NCI-H2029 (cell line): ENCODE data around the gene ABL1.

ENCODE experiments used
- DNase-seq: peaks from one replicate; lab custom pipeline; 2025; lab: John Stamatoyannopoulos, UW

Gene ABL1

GRCh38 chr9:130849356-130849755, 14.3 kb downstream of the ABL1 start:
- no peak for DNase-seq

GRCh38 chr9:130852801-130853200, 17.7 kb downstream of the ABL1 start:
- no peak for DNase-seq

GRCh38 chr9:130854092-130854491, 19.0 kb downstream of the ABL1 start:
- DNase-seq = no peak

GRCh38 chr9:130854835-130855234, 19.8 kb downstream of the ABL1 start:
- DNase-seq = no peak

- DNase-seq = no peak
Observed at GRCh38 chr9:130856474-130856873, 21.4 kb downstream of the ABL1 start.

DNA sequence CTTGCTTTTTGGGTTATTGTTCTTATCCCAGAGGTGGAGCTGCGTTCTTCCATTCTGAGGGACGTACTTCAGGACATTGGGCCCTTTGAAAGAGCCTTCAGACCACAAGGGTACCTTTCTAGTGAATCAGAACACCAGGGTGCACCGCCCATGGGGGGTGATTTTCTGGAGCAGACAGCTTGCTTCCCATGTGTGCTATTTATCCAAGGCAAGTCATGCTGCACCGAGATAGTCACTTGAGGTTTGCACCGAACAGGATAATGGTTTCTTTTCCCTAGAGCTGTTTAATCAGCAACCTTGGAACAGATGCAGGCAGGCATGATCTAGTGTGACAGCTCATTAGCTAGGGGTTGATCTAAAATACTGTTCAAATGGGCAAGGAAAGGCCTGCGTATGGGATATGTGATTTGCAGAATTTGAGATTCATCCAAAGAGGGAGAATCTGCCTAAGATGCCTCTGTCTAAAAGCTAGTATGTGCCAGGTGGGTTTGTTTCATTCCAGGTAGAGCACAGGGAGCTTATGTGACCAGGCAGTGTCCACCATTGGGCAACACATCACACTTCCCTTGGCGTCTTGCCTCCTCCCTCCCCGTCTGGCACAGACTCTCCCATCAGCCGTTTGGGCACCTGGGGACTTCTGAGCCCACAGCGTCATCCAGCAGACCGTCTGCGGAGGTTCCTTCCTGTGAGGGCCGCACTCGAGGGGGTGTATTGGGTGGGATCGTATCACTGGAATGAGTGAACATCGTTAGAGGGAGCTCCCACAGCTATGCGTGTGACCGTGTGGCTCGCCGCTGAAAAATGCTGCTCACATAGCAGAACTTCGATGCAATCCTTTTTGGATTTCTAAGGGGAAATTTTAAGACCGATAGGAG, 23.0 kb downstream of the ABL1 start:
- DNase-seq = no peak

- no peak for DNase-seq
Observed at GRCh38 chr9:130858739-130859705, 24.0 kb downstream of the ABL1 start.

DNA sequence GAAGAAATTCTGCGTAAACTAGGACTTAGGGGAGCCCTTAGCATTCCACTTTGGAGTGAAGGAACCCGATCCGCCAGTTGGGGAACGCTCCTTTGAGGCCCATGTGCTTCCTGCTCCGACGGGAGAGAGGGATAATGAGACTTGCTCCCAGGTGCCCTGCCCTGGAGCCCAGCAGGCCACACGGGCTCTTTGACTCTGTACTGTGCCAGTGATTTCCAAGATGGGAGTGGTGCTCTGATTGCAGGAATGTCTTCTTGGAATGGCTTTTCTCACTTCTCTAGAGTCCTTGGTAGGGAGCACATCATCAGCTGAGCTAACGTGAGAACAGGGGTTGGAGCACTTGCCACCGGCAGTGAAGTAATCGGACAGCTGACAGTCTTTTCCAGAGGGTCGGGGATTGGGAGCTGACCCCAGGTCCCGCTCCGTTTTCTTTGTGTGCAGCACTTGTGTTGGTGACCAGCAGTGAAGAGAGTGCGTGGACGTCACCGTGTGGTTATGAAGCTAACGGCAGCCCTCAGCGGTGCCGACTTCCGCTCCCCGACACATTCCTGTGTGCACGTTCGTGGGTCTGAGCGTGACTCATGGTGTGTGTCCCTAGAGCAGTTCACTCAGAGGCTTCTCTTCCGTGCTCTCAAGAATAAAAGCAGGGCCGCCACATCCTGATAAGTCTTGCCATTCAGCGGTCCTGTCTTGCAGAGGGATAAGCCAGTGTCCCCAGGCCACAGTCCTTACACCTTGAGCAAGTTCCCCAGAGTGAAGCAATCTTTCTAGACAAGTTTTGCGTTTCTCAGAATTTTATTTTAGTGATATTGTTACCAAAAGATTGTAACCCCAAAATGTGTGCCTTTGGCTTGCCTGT, 25.6 kb downstream of the ABL1 start:
- no peak for DNase-seq

DNA sequence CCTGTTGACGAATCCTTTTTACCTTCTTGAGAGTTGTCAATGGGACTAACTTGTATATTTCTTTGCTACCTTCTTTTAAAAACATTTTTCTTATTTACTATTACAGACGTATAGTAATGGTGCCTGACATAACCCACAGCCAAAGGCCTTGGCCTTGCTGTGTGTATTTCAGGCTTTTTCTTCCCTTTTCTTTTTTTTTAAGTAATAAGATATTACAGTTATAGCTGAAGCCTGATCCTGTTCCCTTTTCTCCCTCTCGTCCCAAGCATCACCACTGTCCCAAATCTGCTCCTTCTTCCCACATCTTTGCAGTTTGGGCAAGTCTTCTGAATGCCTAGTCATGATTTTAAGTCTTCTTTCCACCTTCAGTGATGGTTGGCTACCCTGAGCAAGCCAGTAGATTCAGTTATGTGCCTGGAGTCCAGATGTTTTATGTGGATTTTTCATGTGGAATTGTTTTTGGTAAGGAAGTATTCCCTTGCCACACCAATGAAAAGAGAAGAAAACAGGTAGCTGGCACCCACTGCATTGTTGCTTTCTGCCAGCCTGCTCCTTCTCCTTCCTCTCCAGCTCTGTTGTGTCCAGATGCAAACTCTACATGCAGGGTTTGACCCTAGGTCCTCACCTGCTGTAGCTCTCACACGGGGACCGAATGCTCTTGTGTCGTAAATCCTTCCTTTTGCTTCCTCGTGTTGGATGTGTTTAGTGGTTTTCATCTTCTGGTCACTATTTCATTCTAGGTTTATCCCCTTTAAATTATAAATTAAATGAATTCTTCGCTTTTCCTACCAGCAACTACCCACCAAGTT, 26.5 kb downstream of the ABL1 start:
- no peak for DNase-seq

DNA sequence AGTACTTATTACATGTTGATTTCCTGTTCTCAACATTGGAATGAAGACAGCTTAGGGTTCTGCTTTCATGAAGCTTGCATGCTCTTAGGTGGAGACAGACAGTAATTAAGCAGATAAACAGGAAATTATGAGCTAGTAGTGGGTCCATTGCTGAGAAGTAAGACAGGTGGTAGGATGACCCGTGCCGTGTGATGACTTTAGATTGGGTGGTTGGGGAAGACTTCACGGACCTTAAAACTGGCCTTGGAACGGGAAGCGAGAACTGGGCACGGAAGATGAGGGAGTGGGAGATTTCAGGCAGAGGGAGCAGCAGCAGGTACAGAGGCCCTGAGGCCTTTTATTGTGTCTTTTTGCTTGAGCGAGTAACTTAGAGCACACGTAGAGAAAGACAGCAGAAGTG, 27.2 kb downstream of the ABL1 start:
- DNase-seq = no peak

DNA sequence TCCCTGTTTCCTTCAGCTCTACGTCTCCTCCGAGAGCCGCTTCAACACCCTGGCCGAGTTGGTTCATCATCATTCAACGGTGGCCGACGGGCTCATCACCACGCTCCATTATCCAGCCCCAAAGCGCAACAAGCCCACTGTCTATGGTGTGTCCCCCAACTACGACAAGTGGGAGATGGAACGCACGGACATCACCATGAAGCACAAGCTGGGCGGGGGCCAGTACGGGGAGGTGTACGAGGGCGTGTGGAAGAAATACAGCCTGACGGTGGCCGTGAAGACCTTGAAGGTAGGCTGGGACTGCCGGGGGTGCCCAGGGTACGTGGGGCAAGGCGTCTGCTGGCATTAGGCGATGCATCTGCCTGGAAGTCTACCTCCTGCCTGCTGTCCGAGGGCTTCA, 27.7 kb downstream of the ABL1 start:
- DNase-seq = no peak

- no peak for DNase-seq
Observed at GRCh38 chr9:130864541-130864940, 29.5 kb downstream of the ABL1 start.

GRCh38 chr9:130865921-130866320, 30.9 kb downstream of the ABL1 start:
- DNase-seq = no peak

GRCh38 chr9:130866474-130866965, 31.5 kb downstream of the ABL1 start:
- peak; percentile 70 for DNase-seq

GRCh38 chr9:130867556-130867955, 32.5 kb downstream of the ABL1 start:
- no peak for DNase-seq

DNA sequence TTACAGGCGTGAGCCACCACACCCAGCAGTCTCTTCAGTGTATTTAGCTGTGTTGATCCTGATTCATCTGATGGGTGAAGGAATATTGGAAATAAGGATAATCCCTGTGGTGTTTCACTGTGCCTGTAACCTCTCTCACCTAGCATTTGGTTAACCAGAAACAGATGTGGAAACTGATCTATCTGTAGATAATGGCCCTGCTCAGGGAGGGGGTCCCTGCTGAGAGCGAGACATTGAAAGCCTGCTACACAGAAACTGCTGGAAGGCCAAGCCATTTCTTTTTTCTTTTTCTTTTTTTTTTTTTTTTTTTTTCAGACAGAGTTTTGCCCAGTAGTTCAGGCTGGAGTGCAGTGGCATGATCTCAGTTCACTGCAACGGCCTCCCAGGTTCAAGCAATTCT, 33.2 kb downstream of the ABL1 start:
- DNase-seq = no peak

GRCh38 chr9:130869250-130869649, 34.2 kb downstream of the ABL1 start:
- DNase-seq = peak; percentile 44

- DNase-seq = no peak
Observed at GRCh38 chr9:130870491-130871381, 35.7 kb downstream of the ABL1 start.

GRCh38 chr9:130871395-130872062, 36.5 kb downstream of the ABL1 start:
- no peak for DNase-seq
